Tibial nerve (tissue), 4 donors: Measurements from ENCODE around the gene SFXN4.
"Not testable (repeated sequence)": the region's sequence is repeated elsewhere in the genome, so short reads cannot be mapped to it uniquely, and the experiment has no call there.

ENCODE experiments used
- CTCF ChIP-seq, 5 experiments: fragments of 200-600 bp in 3 of 5; fragments of 450-650 bp in 2 of 5; sonication (generic) in 3 of 5; IDR thresholded peaks; one replicate each; pipeline ENCODE4 v1.5.1; 2016 to 2019; ENCODE audit warnings: antibody characterized with exemption in 5 of 5, mild to moderate bottlenecking in 3 of 5, moderate library complexity in 2 of 5
- EP300 ChIP-seq, 2 donors: sonication (generic); formaldehyde crosslinking; IDR thresholded peaks; one replicate each; pipeline ENCODE4 v1.6.1; 2017; ENCODE audit warnings: antibody characterized with exemption in 2 of 2, mild to moderate bottlenecking in 1 of 2
- POLR2A ChIP-seq, 2 donors: fragments of 450-650 bp; IDR thresholded peaks; one replicate each; pipeline ENCODE4 v1.6.1; 2017; ENCODE audit warnings: antibody characterized with exemption in 2 of 2, mild to moderate bottlenecking in 2 of 2, moderate library complexity in 2 of 2

- TF ChIP-seq CTCF, POLR2A, EP300 (IDR thresholded peaks at IDR 0.05): not testable (repeated sequence)
Observed at GRCh38 chr10:119105899-119106298, 59.6 kb downstream of the SFXN4 start.
